ENCODE data around the gene KIRREL3. TPM values are rescaled to one million over a fixed set of nuclear protein-coding genes. Genes with fewer than 3 reads are reported as not detected.

The KIRREL3 gene
- polyA plus RNA-seq, 2 of the 4 experiments (the other 2 are of a cell fraction), result 3.0 to 11.0 TPM

DNA sequence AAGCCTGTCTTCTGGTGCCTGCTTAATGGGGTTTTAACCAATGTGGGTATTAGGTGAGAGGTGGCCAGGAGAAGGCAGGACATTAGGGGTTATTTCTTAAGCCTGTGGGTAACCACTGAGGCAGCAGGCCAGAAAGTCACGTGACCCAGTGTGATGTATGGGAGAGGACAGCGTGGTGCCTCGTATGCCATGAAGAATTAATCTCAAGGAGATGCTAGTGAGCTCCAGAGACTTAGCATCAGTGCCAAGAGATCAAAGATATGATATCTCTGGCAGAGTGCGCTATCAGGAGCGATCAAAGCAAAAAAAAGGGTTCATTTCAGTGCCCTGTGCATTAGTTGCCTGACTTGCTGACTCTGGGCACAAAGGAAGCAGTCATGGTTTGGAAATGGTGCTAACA, 275.5 kb downstream of the KIRREL3 start:
- CTCF ChIA-PET, result no interaction called here
- FAIRE-seq (no peak), DNase-seq (ENCODE audit: low read depth in 1 of 2, low spot score in 1 of 2) (no peak), ATAC-seq (no peak)
- POLR2A ChIA-PET, result no interaction called here
- H3K27ac ChIP-seq, result no peak overlapping the region
- H3K4me2 ChIP-seq, result no peak overlapping the region
- TF ChIP-seq, protein P1, sequence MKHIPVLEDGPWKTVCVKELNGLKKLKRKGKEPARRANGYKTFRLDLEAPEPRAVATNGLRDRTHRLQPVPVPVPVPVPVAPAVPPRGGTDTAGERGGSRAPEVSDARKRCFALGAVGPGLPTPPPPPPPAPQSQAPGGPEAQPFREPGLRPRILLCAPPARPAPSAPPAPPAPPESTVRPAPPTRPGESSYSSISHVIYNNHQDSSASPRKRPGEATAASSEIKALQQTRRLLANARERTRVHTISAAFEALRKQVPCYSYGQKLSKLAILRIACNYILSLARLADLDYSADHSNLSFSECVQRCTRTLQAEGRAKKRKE (CRISPR knock-in tag; IDR thresholded peaks at IDR 0.05; ENCODE audit: low read depth), result no peak
- no peaks in the 10 kb centered on the region for H3K9me3 ChIP-seq
- H3K4me1 ChIP-seq, result peaks cover 18% of the 10 kb centered on the region
- no peak overlapping the region for H3K4me3 ChIP-seq
- WGBS (ENCODE audit: missing lambda C conversion rate), result 84% methylated on average over 5 of the region's 5 CpGs

DNA sequence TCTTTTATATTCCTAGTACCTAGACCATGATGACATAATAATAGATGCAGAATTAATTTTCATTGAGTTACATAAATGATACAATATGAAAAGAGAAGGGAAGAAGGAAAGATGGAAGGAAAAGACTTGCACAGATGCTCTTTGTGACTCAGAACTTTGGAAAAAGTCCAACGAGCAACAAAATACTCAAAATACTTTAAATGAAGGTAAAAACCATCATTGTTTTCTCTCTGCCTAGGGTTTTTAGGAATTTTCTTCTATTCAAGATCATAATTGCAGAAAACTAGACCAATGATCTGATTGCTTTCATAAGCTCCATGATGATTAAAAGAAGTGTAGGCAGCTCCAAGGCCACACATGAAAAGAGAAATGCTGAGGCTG, 276.9 kb downstream of the KIRREL3 start:
- H3K4me1 ChIP-seq, result peaks cover 32% of the 10 kb centered on the region
- ChIA-PET POLR2A (no interaction called here), CTCF (interaction anchor here (2.3 kb wide), 1 partner anchor 267 kb away, joined by 5 read pairs; no protein-coding TSS in a partner anchor)
- TF ChIP-seq RCOR1 (IDR thresholded peaks at IDR 0.05; ENCODE audit: low read depth, low read length) (no peak), RFX5 (IDR thresholded peaks at IDR 0.05) (no peak), CEBPB (IDR thresholded peaks at IDR 0.05) (no peak), CBX2 (IDR thresholded peaks at IDR 0.05; ENCODE audit: borderline replicate concordance, low read depth) (no peak), MAX (IDR thresholded peaks at IDR 0.05) (no peak), NFE2L2 (conservative IDR thresholded peaks at IDR 0.05; ENCODE audit: low read length) (no peak), HES2 (IDR thresholded peaks at IDR 0.05) (no peak), ZC3H11A (IDR thresholded peaks at IDR 0.05) (no peak), JUNB (IDR thresholded peaks at IDR 0.05) (no peak), ZSCAN20 (CRISPR knock-in tag; IDR thresholded peaks at IDR 0.05) (no peak), RAD21 (conservative IDR thresholded peaks at IDR 0.05 in 1 of 2, IDR thresholded peaks at IDR 0.05 in 1 of 2) (no peak), FOSL2 (IDR thresholded peaks at IDR 0.05) (no peak), FOSL2 (CRISPR knock-in tag; IDR thresholded peaks at IDR 0.05) (no peak)
- TF ChIP-seq, protein P2, sequence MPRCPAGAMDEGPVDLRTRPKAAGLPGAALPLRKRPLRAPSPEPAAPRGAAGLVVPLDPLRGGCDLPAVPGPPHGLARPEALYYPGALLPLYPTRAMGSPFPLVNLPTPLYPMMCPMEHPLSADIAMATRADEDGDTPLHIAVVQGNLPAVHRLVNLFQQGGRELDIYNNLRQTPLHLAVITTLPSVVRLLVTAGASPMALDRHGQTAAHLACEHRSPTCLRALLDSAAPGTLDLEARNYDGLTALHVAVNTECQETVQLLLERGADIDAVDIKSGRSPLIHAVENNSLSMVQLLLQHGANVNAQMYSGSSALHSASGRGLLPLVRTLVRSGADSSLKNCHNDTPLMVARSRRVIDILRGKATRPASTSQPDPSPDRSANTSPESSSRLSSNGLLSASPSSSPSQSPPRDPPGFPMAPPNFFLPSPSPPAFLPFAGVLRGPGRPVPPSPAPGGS (IDR thresholded peaks at IDR 0.05), result no peak
- TF ChIP-seq, protein P3, sequence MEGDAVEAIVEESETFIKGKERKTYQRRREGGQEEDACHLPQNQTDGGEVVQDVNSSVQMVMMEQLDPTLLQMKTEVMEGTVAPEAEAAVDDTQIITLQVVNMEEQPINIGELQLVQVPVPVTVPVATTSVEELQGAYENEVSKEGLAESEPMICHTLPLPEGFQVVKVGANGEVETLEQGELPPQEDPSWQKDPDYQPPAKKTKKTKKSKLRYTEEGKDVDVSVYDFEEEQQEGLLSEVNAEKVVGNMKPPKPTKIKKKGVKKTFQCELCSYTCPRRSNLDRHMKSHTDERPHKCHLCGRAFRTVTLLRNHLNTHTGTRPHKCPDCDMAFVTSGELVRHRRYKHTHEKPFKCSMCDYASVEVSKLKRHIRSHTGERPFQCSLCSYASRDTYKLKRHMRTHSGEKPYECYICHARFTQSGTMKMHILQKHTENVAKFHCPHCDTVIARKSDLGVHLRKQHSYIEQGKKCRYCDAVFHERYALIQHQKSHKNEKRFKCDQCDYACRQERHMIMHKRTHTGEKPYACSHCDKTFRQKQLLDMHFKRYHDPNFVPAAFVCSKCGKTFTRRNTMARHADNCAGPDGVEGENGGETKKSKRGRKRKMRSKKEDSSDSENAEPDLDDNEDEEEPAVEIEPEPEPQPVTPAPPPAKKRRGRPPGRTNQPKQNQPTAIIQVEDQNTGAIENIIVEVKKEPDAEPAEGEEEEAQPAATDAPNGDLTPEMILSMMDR (IDR thresholded peaks at IDR 0.05), result no peak
- TF ChIP-seq, protein P4, sequence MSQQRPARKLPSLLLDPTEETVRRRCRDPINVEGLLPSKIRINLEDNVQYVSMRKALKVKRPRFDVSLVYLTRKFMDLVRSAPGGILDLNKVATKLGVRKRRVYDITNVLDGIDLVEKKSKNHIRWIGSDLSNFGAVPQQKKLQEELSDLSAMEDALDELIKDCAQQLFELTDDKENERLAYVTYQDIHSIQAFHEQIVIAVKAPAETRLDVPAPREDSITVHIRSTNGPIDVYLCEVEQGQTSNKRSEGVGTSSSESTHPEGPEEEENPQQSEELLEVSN (IDR thresholded peaks at IDR 0.05; ENCODE audit: borderline replicate concordance, low read depth), result no peak
- TF ChIP-seq, protein P5, sequence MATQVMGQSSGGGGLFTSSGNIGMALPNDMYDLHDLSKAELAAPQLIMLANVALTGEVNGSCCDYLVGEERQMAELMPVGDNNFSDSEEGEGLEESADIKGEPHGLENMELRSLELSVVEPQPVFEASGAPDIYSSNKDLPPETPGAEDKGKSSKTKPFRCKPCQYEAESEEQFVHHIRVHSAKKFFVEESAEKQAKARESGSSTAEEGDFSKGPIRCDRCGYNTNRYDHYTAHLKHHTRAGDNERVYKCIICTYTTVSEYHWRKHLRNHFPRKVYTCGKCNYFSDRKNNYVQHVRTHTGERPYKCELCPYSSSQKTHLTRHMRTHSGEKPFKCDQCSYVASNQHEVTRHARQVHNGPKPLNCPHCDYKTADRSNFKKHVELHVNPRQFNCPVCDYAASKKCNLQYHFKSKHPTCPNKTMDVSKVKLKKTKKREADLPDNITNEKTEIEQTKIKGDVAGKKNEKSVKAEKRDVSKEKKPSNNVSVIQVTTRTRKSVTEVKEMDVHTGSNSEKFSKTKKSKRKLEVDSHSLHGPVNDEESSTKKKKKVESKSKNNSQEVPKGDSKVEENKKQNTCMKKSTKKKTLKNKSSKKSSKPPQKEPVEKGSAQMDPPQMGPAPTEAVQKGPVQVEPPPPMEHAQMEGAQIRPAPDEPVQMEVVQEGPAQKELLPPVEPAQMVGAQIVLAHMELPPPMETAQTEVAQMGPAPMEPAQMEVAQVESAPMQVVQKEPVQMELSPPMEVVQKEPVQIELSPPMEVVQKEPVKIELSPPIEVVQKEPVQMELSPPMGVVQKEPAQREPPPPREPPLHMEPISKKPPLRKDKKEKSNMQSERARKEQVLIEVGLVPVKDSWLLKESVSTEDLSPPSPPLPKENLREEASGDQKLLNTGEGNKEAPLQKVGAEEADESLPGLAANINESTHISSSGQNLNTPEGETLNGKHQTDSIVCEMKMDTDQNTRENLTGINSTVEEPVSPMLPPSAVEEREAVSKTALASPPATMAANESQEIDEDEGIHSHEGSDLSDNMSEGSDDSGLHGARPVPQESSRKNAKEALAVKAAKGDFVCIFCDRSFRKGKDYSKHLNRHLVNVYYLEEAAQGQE (IDR thresholded peaks at IDR 0.05), result no peak
- DNase-seq (ENCODE audit: low read depth in 1 of 2, low spot score in 1 of 2) (no peak), FAIRE-seq (no peak), ATAC-seq (no peak)
- no peak overlapping the region for H3K4me2 ChIP-seq
- H3K9me3 ChIP-seq, result no peaks in the 10 kb centered on the region
- 24% methylated on average over 1 of the region's 1 CpG for WGBS (ENCODE audit: missing lambda C conversion rate)
- no peak overlapping the region for H3K4me3 ChIP-seq
- H3K27ac ChIP-seq, result no peak overlapping the region

Measured in A549 (cell line).